HepG2 (cell line): ENCODE results near the gene ARMC2. TPM values are rescaled to one million over a fixed set of nuclear protein-coding genes. Genes with fewer than 3 reads are reported as not detected.

Experiments
- CENPBD1 ChIP-seq: sonication (generic); formaldehyde crosslinking; IDR thresholded peaks from 2 replicates; pipeline ENCODE4 v1.8.0; 2022; ENCODE audit warnings: missing genetic modification reagents, low read depth, mild to moderate bottlenecking, borderline replicate concordance
- HIVEP1 ChIP-seq: sonication (generic); formaldehyde crosslinking; IDR thresholded peaks from 2 replicates; pipeline ENCODE4 v1.4.0; 2020; ENCODE audit warnings: mild to moderate bottlenecking, missing genetic modification reagents
- PAXIP1 ChIP-seq: sonication (generic); formaldehyde crosslinking; conservative IDR thresholded peaks from 2 replicates; pipeline ENCODE4 v1.4.0; 2020; ENCODE audit warnings: mild to moderate bottlenecking, missing genetic modification reagents, moderate library complexity
- TBP ChIP-seq: sonication (generic); formaldehyde crosslinking; IDR thresholded peaks from 2 replicates; pipeline ENCODE4 v1.5.0; 2020; ENCODE audit warnings: missing genetic modification reagents
- ZBED4 ChIP-seq: sonication (generic); formaldehyde crosslinking; IDR thresholded peaks from 2 replicates; pipeline ENCODE4 v1.4.0; 2020; ENCODE audit warnings: missing genetic modification reagents, borderline replicate concordance
- ZFP62 ChIP-seq: sonication (generic); formaldehyde crosslinking; IDR thresholded peaks from 2 replicates; pipeline ENCODE4 v1.4.0; 2020; ENCODE audit warnings: missing genetic modification reagents
- ZNF646 ChIP-seq: sonication (generic); formaldehyde crosslinking; IDR thresholded peaks from 2 replicates; pipeline ENCODE4 v1.9.0; 2021; ENCODE audit warnings: mild to moderate bottlenecking, missing genetic modification reagents
- ZNF704 ChIP-seq: sonication (generic); formaldehyde crosslinking; IDR thresholded peaks from 2 replicates; pipeline ENCODE4 v1.8.1; 2023; ENCODE audit warnings: mild to moderate bottlenecking, inconsistent platforms, moderate library complexity, missing genetic modification reagents, borderline replicate concordance
- polyA plus RNA-seq, 8 experiments: library from polyadenylated mRNA; depleted of rRNA in 3 of 8; stranded (reverse) in 7 of 8; unstranded in 1 of 8; fragments of >200 nt; fragmentation: Illumina TruSeq in 4 of 8; extraction: Trizol in 4 of 8; gene quantifications; 2 replicates each; pipeline versions ENCODE4 v1.2.1 to v1.2.3, GENCODE V29; 2011 to 2016; ENCODE audit warnings: low read depth in 4 of 8, missing spikeins in 1 of 8, mixed read lengths in 1 of 8; ENCODE audit not compliant: insufficient read depth in 1 of 8
- total RNA-seq, 5 experiments: library from RNA; depleted of rRNA; stranded (reverse); fragments of >200 nt; fragmentation: Illumina TruSeq; extraction: Trizol; gene quantifications; 2 replicates each; pipeline ENCODE4 v1.2.3, GENCODE V29; 2016; ENCODE audit warnings: low read depth in 1 of 5

ARMC2 gene
- total and polyA plus RNA-seq, 2 of the 13 experiments (the other 11 are each of a cell fraction or from before 2014, with no cell fraction given) = 1.4 to 3.2 TPM

- TF ChIP-seq HIVEP1 = no peak
- no peak for TF ChIP-seq ZNF646
- TF ChIP-seq TBP = no peak
- TF ChIP-seq CENPBD1 (CRISPR knock-in tag) = no peak
- TF ChIP-seq PAXIP1 = 0 out of 2 replicates have a peak, but pooled peaks have one; percentile 2
- TF ChIP-seq ZFP62 (CRISPR knock-in tag) = no peak
- no peak for TF ChIP-seq ZBED4 (CRISPR knock-in tag)
- TF ChIP-seq ZNF704 (CRISPR knock-in tag) = no peak
Observed at GRCh38 chr6:109009962-109010704, 161.9 kb downstream of the ARMC2 start (continued).
